Testis (tissue), 2 donors: ENCODE results near the gene LDLRAD4.

Source experiments
- CTCF ChIP-seq, 3 experiments: fragments of 450-650 bp in 2 of 3; fragments of 200-600 bp in 1 of 3; sonication (generic) in 1 of 3; IDR thresholded peaks; one replicate each; pipeline ENCODE4 v1.5.1; 2016 to 2019; ENCODE audit warnings: antibody characterized with exemption in 3 of 3, mild to moderate bottlenecking in 2 of 3, moderate library complexity in 1 of 3
- POLR2A ChIP-seq: fragments of 450-650 bp; IDR thresholded peaks from one replicate; pipeline ENCODE4 v1.6.1; 2017; ENCODE audit warnings: antibody characterized with exemption, mild to moderate bottlenecking, moderate library complexity

- TF ChIP-seq CTCF (IDR thresholded peaks at IDR 0.05) = no peak
- TF ChIP-seq POLR2A = no peak
These were observed 252.8 kb downstream of the LDLRAD4 start for GRCh38 chr18:13471198-13471845.
